ENCODE measurements around the gene SRSF4.
A peak's percentile ranks its signal among the peaks of the same experiment; 100 is the strongest.

SRSF4 gene

GRCh38 chr1:29201595-29202051 is 19.9 kb upstream of the SRSF4 start:
- no peak overlapping the region for H3K4me3 ChIP-seq (ENCODE audit: low read length)
- H3K36me3 ChIP-seq (replicated peaks; ENCODE audit: insufficient read depth, low read length), result no peaks in the 10 kb centered on the region

GRCh38 chr1:29200906-29201594 is 19.4 kb upstream of the SRSF4 start:
- H3K27me3 ChIP-seq (replicated peaks; ENCODE audit: insufficient read depth, low read length), result no peaks in the 10 kb centered on the region
- no peaks in the 10 kb centered on the region for H3F3A ChIP-seq (ENCODE audit: insufficient read depth, low read length)
- no peak overlapping the region for H3K27ac ChIP-seq (ENCODE audit: low read length)
- no peak overlapping the region for H2AFZ ChIP-seq (ENCODE audit: low read length)
- TF ChIP-seq CTCF (IDR thresholded peaks at IDR 0.05; ENCODE audit: low read length) (no peak), EZH2 (optimal IDR thresholded peaks at IDR 0.05; ENCODE audit: low read depth, low read length) (no peak), EZH2phosphoT487 (IDR thresholded peaks at IDR 0.05; ENCODE audit: low read length) (no peak)
- no peaks in the 10 kb centered on the region for H3K9me3 ChIP-seq (replicated peaks; ENCODE audit: insufficient read depth, low read length)
- no peak overlapping the region for H3K4me3 ChIP-seq (ENCODE audit: low read length)
- H3K4me1 ChIP-seq (ENCODE audit: low read length), result peaks cover 8% of the 10 kb centered on the region
- DNase-seq, result no peak
- H3K36me3 ChIP-seq (replicated peaks; ENCODE audit: insufficient read depth, low read length), result no peaks in the 10 kb centered on the region
- no peaks in the 10 kb centered on the region for H4K20me1 ChIP-seq (ENCODE audit: insufficient read depth, low read length)
- H3K9ac ChIP-seq (ENCODE audit: low read length), result no peak overlapping the region
- no peaks in the 10 kb centered on the region for H3K9me2 ChIP-seq (replicated peaks; ENCODE audit: insufficient read depth, low read length)
- H3K79me2 ChIP-seq (ENCODE audit: low read length), result no peaks in the 10 kb centered on the region
- H3K4me2 ChIP-seq (ENCODE audit: low read depth, low read length), result no peak overlapping the region

More at GRCh38 chr1:29201595-29202051, 19.9 kb upstream of the SRSF4 start:
- H2AFZ ChIP-seq (ENCODE audit: low read length), result no peak overlapping the region
- no peak for TF ChIP-seq EZH2 (optimal IDR thresholded peaks at IDR 0.05; ENCODE audit: low read depth, low read length)
- no peak for TF ChIP-seq EZH2phosphoT487 (IDR thresholded peaks at IDR 0.05; ENCODE audit: low read length)
- TF ChIP-seq CTCF (IDR thresholded peaks at IDR 0.05; ENCODE audit: low read length), result no peak
- no peaks in the 10 kb centered on the region for H3F3A ChIP-seq (ENCODE audit: insufficient read depth, low read length)
- H3K9me3 ChIP-seq (replicated peaks; ENCODE audit: insufficient read depth, low read length), result no peaks in the 10 kb centered on the region
- no peaks in the 10 kb centered on the region for H3K27me3 ChIP-seq (replicated peaks; ENCODE audit: insufficient read depth, low read length)
- no peaks in the 10 kb centered on the region for H3K79me2 ChIP-seq (ENCODE audit: low read length)
- H3K4me2 ChIP-seq (ENCODE audit: low read depth, low read length), result no peak overlapping the region
- DNase-seq, result no peak
- H3K9ac ChIP-seq (ENCODE audit: low read length), result peak overlapping the region; percentile 23; the same call in 1 of the 2 replicates
- no peaks in the 10 kb centered on the region for H3K9me2 ChIP-seq (replicated peaks; ENCODE audit: insufficient read depth, low read length)
- no peaks in the 10 kb centered on the region for H4K20me1 ChIP-seq (ENCODE audit: insufficient read depth, low read length)
- no peak overlapping the region for H3K27ac ChIP-seq (ENCODE audit: low read length)
- H3K4me1 ChIP-seq (ENCODE audit: low read length), result peaks cover 8% of the 10 kb centered on the region

- H3K4me1 ChIP-seq (ENCODE audit: low read length), result peaks cover 8% of the 10 kb centered on the region
- H3K9ac ChIP-seq (ENCODE audit: low read length), result no peak overlapping the region
- no peaks in the 10 kb centered on the region for H3K79me2 ChIP-seq (ENCODE audit: low read length)
- no peak for TF ChIP-seq EZH2 (optimal IDR thresholded peaks at IDR 0.05; ENCODE audit: low read depth, low read length)
- no peak for TF ChIP-seq CTCF (IDR thresholded peaks at IDR 0.05; ENCODE audit: low read length)
- no peak for TF ChIP-seq EZH2phosphoT487 (IDR thresholded peaks at IDR 0.05; ENCODE audit: low read length)
- H3K27ac ChIP-seq (ENCODE audit: low read length), result no peak overlapping the region
- H4K20me1 ChIP-seq (ENCODE audit: insufficient read depth, low read length), result no peaks in the 10 kb centered on the region
- DNase-seq, result no peak
- H3K4me2 ChIP-seq (ENCODE audit: low read depth, low read length), result no peak overlapping the region
- no peak overlapping the region for H2AFZ ChIP-seq (ENCODE audit: low read length)
- no peaks in the 10 kb centered on the region for H3K9me3 ChIP-seq (replicated peaks; ENCODE audit: insufficient read depth, low read length)
- no peaks in the 10 kb centered on the region for H3K9me2 ChIP-seq (replicated peaks; ENCODE audit: insufficient read depth, low read length)
- H3F3A ChIP-seq (ENCODE audit: insufficient read depth, low read length), result no peaks in the 10 kb centered on the region
- no peak overlapping the region for H3K4me3 ChIP-seq (ENCODE audit: low read length)
- H3K27me3 ChIP-seq (replicated peaks; ENCODE audit: insufficient read depth, low read length), result no peaks in the 10 kb centered on the region
- no peaks in the 10 kb centered on the region for H3K36me3 ChIP-seq (replicated peaks; ENCODE audit: insufficient read depth, low read length)
Measured at GRCh38 chr1:29197993-29198392, 16.3 kb upstream of the SRSF4 start.

All from MM.1S (cell line).